GM18909 (cell line): ENCODE measurements around the gene RNF217.
"Not testable (repeated sequence)": the region's sequence is repeated elsewhere in the genome, so short reads cannot be mapped to it uniquely, and the experiment has no call there.

Experiments used
- ATAC-seq: cut with Tn5 transposase; IDR thresholded peaks from one replicate; pipeline ENCODE4 v1.9.1; 2021; ENCODE audit warnings: mild to moderate bottlenecking; ENCODE audit not compliant: unreplicated experiment, poor library complexity

RNF217 gene

GRCh38 chr6:125116710-125117109, 154.5 kb downstream of the RNF217 start:
- ATAC-seq, result no peak

GRCh38 chr6:125117818-125118217, 155.6 kb downstream of the RNF217 start:
- no peak for ATAC-seq

GRCh38 chr6:125120054-125120590, 157.9 kb downstream of the RNF217 start:
- ATAC-seq, result no peak

DNA sequence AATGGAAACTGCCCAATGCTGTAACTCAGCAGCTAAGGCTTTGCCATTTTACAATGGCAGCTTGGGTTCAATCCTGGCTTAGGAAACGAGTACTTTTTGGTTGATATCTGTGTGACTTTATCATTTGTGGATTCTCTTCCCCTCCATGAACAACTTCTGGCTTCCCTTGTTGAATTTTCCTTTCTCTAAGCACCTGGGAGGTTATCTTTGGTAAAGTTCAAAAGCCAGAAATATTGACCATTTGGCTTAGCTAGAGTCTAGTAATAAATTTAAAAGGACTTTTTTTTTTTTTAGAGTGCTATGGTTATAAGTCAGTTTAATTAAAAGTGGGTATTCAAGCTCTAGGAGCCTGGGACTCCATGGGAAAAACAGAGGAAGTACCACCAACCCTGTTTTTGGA, 159.7 kb downstream of the RNF217 start:
- no peak for ATAC-seq

GRCh38 chr6:125123051-125123450, 160.8 kb downstream of the RNF217 start:
- no peak for ATAC-seq

DNA sequence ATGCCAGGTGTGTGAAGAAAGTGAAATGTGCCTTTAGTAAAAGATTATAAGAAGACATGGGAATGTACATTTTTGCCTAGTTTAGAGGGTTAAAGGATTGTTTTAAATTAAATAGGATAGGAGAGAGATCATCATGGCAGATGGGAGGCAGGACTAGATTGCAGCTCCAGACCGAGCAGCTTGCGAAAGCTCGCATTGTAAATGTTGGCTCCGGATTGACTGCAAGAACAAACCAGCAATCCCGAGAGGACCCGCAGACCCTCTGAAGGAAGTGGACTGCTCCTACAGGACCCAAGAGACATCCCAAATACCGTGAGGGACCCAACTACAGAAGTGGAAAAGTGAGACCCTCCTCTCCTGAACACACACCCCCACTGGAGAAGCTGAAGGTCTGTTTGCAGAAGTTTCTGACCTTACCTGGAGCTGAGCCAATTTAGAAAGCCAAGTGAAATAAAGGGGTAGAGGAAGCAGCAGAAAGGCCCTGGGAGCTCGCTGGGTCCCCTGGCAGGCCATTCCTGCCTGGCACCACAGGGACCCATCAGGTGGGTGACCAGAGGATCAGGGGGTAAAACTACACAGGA, 161.3 kb downstream of the RNF217 start:
- no peak for ATAC-seq

GRCh38 chr6:125124049-125124669, 161.9 kb downstream of the RNF217 start:
- ATAC-seq, result no peak

DNA sequence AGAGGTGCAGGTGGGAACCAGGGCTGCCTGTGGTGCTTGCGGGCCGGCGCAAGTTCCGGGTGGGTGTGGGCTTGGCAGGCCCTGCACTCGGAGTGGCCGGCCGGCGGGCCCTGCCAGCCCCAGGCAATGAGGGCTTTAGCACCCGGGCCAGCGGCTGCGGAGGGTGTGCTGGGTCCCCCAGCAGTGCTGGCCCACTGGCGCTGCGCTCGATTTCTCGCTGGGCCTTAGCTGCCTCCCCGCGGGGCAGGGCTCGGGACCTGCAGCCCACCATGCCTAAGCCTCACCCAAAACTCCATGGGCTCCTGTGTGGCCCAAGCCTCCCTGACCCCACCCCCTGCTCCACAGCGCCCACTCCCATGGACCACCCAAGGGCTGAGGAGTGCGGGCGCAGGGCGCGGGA, 163.6 kb downstream of the RNF217 start:
- not testable (repeated sequence) for ATAC-seq

DNA sequence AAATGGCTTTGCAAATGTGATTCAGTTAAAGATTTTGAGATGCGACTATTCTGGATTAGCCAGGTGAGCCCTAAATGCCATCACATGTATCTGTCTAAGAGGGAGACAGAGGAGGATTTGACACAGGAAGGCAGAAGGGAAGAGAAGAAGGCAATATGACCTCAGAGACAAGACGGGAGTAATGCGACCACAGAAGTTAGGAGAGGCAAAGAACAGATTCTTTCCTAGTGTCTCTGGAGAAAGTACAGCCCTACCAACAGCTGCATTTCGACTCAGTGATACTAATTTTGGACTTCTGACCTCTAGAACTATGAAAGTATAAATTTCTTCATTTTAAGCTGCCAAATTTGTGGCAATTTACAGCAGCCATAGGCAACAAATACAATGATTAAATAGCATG, 167.1 kb downstream of the RNF217 start:
- ATAC-seq, result no peak

- ATAC-seq, result no peak
Measured at GRCh38 chr6:125132058-125132457, 169.8 kb downstream of the RNF217 start.

- no peak for ATAC-seq
Measured at GRCh38 chr6:125136378-125136777, 174.1 kb downstream of the RNF217 start.

- no peak for ATAC-seq
Measured at GRCh38 chr6:125138083-125138482, 175.8 kb downstream of the RNF217 start.

DNA sequence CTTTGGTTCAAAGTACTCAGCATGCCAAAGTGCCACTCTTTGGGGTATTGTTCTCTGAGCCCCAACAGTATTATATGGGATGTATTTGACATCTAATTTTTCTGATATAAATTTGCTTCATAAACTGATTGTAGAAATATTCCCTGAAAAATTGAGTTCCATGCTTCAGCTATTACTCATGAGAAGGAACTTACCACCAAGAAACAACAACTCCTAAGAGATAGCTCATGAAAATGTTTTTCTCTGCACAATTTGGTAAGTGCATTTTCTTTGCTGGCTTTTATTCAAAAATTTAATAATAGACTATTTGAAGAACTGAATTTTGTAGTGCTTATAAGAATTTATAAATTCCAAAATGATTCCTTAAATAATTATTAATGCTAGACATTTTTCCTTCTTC, 178.6 kb downstream of the RNF217 start:
- no peak for ATAC-seq
